Inflammatory macrophage treated with lipopolysaccharide for 1 hour (primary cell): ENCODE data around the gene MAN1A1.
A peak's percentile ranks its signal among the peaks of the same experiment; 100 is the strongest.

Source experiments
- DNase-seq, 2 donors: peaks; one replicate each; pipeline ENCODE4 v3.0.0-alpha.2; 2020 to 2022

The MAN1A1 gene

GRCh38 chr6:119137194-119138072 lies 212.1 kb downstream of the MAN1A1 start:
- peak; percentile 50 to 64 for DNase-seq

GRCh38 chr6:119134752-119135151 lies 214.8 kb downstream of the MAN1A1 start:
- DNase-seq: no peak

- no peak for DNase-seq
Measured at GRCh38 chr6:119133400-119133799, 216.2 kb downstream of the MAN1A1 start.

- peak; percentile 25 to 44 for DNase-seq
Measured at GRCh38 chr6:119132261-119132981, 217.1 kb downstream of the MAN1A1 start.

- peak in 1 of 2 donors; percentile 19 for DNase-seq
Measured at GRCh38 chr6:119129968-119130484, 219.5 kb downstream of the MAN1A1 start.

- peak; percentile 52 to 94 for DNase-seq
Measured at GRCh38 chr6:119129148-119129967, 220.2 kb downstream of the MAN1A1 start.

GRCh38 chr6:119128252-119128912 lies 221.2 kb downstream of the MAN1A1 start:
- DNase-seq: no peak

GRCh38 chr6:119127627-119128026 lies 221.9 kb downstream of the MAN1A1 start:
- no peak for DNase-seq
